CD4-positive, alpha-beta memory T cell (primary cell): Measurements from ENCODE around the gene CUX1. TPM values are rescaled to one million over a fixed set of nuclear protein-coding genes. Genes with fewer than 3 reads are reported as not detected.
"Not testable (repeated sequence)": the region's sequence is repeated elsewhere in the genome, so short reads cannot be mapped to it uniquely, and the experiment has no call there.

Source experiments
- CTCF ChIA-PET: fragments of 350-600 bp; sonication (Branson Sonifier 250); formaldehyde crosslinking; loops from one replicate; lab custom pipeline; 2021; ENCODE audit warnings: inconsistent platforms; ENCODE audit not compliant: partially characterized antibody; lab: Charles Lee
- POLR2A ChIA-PET: fragments of 350-600 bp; sonication (Branson Sonifier 250); formaldehyde crosslinking; loops from one replicate; lab custom pipeline; 2021; ENCODE audit not compliant: partially characterized antibody; lab: Charles Lee
- DNase-seq, 5 donors: peaks; one replicate each; pipeline versions ENCODE4 v3.0.0 to v3.0.0-alpha.2; 2020 to 2022; ENCODE audit warnings: mixed read lengths in 1 of 5
- H3K27ac ChIP-seq: one replicate; pipeline ENCODE4 v1.7.0; 2013; ENCODE audit warnings: low read depth, low read length
- H3K27me3 ChIP-seq: 2 replicates; pipeline ENCODE4 v1.7.0; 2013; ENCODE audit warnings: mild to moderate bottlenecking, low read length, moderate library complexity; ENCODE audit not compliant: insufficient read depth
- H3K36me3 ChIP-seq: 2 replicates; pipeline ENCODE4 v1.7.0; 2013; ENCODE audit warnings: mild to moderate bottlenecking, low read length, moderate library complexity; ENCODE audit not compliant: insufficient read depth
- H3K4me1 ChIP-seq: 2 replicates; pipeline ENCODE4 v1.7.0; 2013; ENCODE audit warnings: mild to moderate bottlenecking, low read length, moderate library complexity; ENCODE audit not compliant: insufficient read depth
- H3K4me3 ChIP-seq, 2 donors: one replicate each; pipeline ENCODE4 v1.7.0; 2013; ENCODE audit warnings: low read length in 2 of 2, mild to moderate bottlenecking in 1 of 2
- H3K9me3 ChIP-seq, 2 donors: one replicate each; pipeline ENCODE4 v1.7.0; 2013; ENCODE audit warnings: low read length in 2 of 2, control low read depth in 1 of 2; ENCODE audit not compliant: control insufficient read depth in 1 of 2
- H3K27ac Mint-ChIP-seq, 7 donors: one replicate each; pipeline ENCODE4 v1.8.0; 2020 to 2021; ENCODE audit warnings: mixed read lengths in 7 of 7, mild to moderate bottlenecking in 6 of 7, inconsistent platforms in 3 of 7, moderate library complexity in 3 of 7
- H3K27me3 Mint-ChIP-seq, 2 donors: one replicate each; pipeline ENCODE4 v1.8.0; 2020 to 2021; ENCODE audit warnings: mixed read lengths in 2 of 2
- H3K36me3 Mint-ChIP-seq, 2 donors: one replicate each; pipeline ENCODE4 v1.8.0; 2020 to 2021; ENCODE audit warnings: mixed read lengths in 2 of 2, inconsistent platforms in 1 of 2, mild to moderate bottlenecking in 1 of 2
- H3K4me1 Mint-ChIP-seq, 4 donors: one replicate each; pipeline ENCODE4 v1.8.0; 2020 to 2021; ENCODE audit warnings: mixed read lengths in 4 of 4, mild to moderate bottlenecking in 1 of 4
- H3K4me3 Mint-ChIP-seq, 8 donors: one replicate each; pipeline ENCODE4 v1.8.0; 2020 to 2021; ENCODE audit warnings: mixed read lengths in 8 of 8, mild to moderate bottlenecking in 7 of 8, moderate library complexity in 6 of 8, inconsistent platforms in 3 of 8
- H3K9me3 Mint-ChIP-seq, 8 donors: one replicate each; pipeline ENCODE4 v1.8.0; 2020 to 2021; ENCODE audit warnings: mixed read lengths in 8 of 8, mild to moderate bottlenecking in 5 of 8, inconsistent platforms in 3 of 8, moderate library complexity in 1 of 8
- intact Hi-C: fragments of 100-400 bp; cut with micrococcal nuclease; formaldehyde crosslinking; loops from one replicate; pipeline ENCODE4 v1.15.1; 2023
- polyA plus RNA-seq, 2 donors: library from polyadenylated mRNA; unstranded; fragments of 300-500 nt; fragmentation: Illumina TruSeq; gene quantifications; one replicate each; pipeline ENCODE4 v1.2.3, GENCODE V29; 2021
- total RNA-seq, 2 experiments: library from RNA; stranded (reverse); gene quantifications; one replicate each; pipeline ENCODE4 v1.2.3, GENCODE V29; 2021

Gene CUX1
- total and polyA plus RNA-seq, 4 experiments from 2014 or later = 2.1 to 47.6 (median 36.1) TPM

DNA sequence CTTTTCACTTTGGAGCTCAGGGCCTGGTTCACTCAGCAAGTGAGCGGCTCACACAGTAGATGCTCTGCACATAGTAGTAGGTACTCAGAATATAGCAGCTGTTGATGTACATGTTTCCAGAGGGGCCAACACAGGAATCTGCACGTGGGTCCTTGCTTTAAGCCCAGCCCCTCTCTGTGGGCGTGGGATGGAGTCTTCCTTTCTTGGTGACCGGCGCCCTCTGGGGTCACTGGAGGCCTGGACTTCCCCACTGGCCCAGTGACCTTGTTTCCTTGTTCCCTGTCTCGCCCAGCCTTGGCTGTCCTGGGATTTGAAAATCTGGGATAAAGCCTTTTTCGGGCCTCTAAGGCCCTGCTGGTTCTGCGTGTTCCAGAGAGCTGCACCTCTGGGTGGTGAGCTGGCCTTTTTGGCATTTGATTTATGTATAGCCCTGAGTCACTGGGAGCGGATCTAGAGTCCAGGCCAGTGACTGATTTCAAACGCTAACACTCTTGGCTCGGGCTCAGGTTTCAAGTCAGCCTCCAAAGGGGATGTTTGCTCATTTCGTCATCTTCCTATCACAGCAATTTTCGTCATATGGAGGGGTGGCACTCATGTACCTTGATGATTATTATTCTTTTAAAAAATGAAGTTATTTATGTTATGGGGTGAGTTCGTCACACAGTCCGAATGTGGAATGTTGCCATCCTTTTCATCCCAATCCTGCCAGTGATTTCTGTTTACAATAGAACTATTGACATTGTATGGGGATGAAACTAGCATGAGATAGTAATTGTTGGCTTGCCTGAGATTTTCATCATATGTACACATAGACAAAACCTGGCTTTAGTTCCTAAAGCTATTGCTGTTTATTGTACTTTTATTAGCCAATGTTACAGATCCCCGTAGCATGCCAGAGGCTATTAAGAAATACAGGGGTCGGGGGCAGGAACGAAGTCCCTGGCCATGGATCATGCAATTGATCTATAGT is 65.5 kb downstream of the CUX1 start:
- Histone ChIP-seq H3K9me3 (no peaks in the 10 kb centered on the region), H3K4me1 (peaks cover 25% of the 10 kb centered on the region), H3K4me3 (no peak overlapping the region), H3K27me3 (no peaks in the 10 kb centered on the region), H3K36me3 (no peaks in the 10 kb centered on the region), H3K27ac (no peak overlapping the region)
- CTCF ChIA-PET = no interaction called here
- Mint-ChIP-seq H3K4me3 (no peak overlapping the region), H3K9me3 (no peaks in the 10 kb centered on the region), H3K27ac (peak overlapping the region in 1 of 7 donors; percentile 25), H3K36me3 (no peaks in the 10 kb centered on the region), H3K27me3 (no peaks in the 10 kb centered on the region), H3K4me1 (peaks cover 20 to 39% (median 32%) of the 10 kb centered on the region in 4 donors)
- POLR2A ChIA-PET = no interaction called here
- DNase-seq = no peak
- intact Hi-C loops = no loop called here

DNA sequence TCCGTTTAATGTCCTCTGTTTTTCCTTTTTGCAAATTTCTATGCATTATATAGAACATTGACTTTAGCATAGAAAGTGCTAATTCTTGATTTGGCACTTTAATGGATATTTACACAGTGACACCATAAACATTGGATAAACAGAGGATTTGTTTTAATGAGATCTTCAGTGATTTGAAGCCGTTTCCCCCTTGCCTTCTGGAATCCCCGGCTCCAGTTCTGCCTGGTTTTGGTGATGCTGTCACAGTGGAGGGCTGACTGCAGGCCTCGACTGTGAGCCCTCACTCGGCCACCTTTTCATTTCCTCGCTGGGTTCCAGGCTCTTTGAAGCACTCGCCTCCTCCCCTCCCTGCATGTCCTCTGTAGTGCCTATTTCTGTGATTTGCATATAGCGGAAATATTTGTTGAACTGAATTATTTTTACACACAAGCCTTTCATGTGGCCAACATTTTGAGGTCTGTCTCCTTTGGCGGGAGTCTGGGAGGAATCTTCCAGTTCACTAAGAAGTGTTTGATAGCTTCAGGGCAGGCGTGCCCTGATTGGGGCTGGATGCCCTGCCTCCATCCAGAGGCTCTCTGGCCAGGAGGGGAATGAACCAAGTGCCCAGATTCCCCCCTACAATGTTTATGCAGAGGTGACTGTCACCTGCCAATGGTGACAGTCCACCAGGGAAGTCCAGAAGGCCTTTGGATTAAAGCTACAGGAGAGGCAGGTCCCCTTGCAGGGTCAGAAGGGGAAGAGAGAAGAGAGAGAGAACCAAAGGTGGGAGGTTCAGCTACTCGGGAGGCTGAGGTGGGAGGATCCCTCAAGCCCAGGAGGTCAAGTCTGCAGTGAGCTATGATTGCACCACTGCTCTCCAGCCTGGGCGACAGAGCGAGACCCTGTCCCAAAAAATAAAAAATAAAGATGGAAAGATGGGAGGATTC is 67.5 kb downstream of the CUX1 start:
- ChIA-PET CTCF (interaction anchor here (1.0 kb wide), 1 partner anchor 142 kb away, joined by 4 read pairs; no protein-coding TSS in a partner anchor), POLR2A (no interaction called here)
- Mint-ChIP-seq H3K27me3 (no peaks in the 10 kb centered on the region), H3K4me1 (peaks cover 24 to 46% (median 32%) of the 10 kb centered on the region in 4 donors), H3K4me3 (peak overlapping the region in 6 of 8 donors; percentile 21 to 79 (median 56)), H3K27ac (peak overlapping the region in 5 of 7 donors; percentile 19 to 89 (median 69)), H3K36me3 (peaks cover 0 to 4% of the 10 kb centered on the region in 2 donors), H3K9me3 (no peaks in the 10 kb centered on the region)
- peak in 4 of 5 donors; percentile 6 to 29 (median 17) for DNase-seq
- H3K4me1 ChIP-seq = peaks cover 25% of the 10 kb centered on the region
- no peak overlapping the region for H3K4me3 ChIP-seq
- intact Hi-C loops = no loop called here
- no peak overlapping the region for H3K27ac ChIP-seq
- no peaks in the 10 kb centered on the region for H3K36me3 ChIP-seq
- H3K27me3 ChIP-seq = no peaks in the 10 kb centered on the region
- no peaks in the 10 kb centered on the region for H3K9me3 ChIP-seq

DNA sequence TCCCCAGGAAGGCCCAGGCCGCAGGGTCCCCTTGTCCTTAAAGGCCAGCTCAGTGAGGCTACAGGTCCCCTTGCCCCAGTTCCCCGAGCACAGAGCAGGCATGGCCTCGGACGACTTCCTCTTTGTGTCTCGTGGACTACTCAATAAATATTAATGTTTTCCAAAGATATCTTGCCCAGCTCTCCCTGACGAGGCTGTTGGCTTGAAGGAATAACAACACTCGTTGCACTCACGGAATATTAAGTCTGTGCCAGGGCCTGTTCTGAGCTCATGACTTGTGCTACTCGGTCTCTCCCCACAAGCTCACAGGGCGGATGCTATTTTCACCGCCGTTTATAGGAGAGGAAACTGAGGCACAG is 68.2 kb downstream of the CUX1 start:
- Histone ChIP-seq H3K36me3 (no peaks in the 10 kb centered on the region), H3K27me3 (no peaks in the 10 kb centered on the region), H3K9me3 (no peaks in the 10 kb centered on the region), H3K27ac (no peak overlapping the region), H3K4me1 (peaks cover 19% of the 10 kb centered on the region), H3K4me3 (no peak overlapping the region)
- ChIA-PET CTCF (interaction anchor here (1.0 kb wide), 1 partner anchor 142 kb away, joined by 4 read pairs; no protein-coding TSS in a partner anchor), POLR2A (no interaction called here)
- Mint-ChIP-seq H3K27ac (peak overlapping the region in 1 of 7 donors; percentile 78), H3K27me3 (no peaks in the 10 kb centered on the region), H3K36me3 (peaks cover 0 to 4% of the 10 kb centered on the region in 2 donors), H3K4me3 (peak overlapping the region in 1 of 8 donors; percentile 8), H3K4me1 (peaks cover 23 to 43% (median 27%) of the 10 kb centered on the region in 4 donors), H3K9me3 (no peaks in the 10 kb centered on the region)
- DNase-seq = no peak
- intact Hi-C loops = no loop called here

GRCh38 chr7:101887352-101887751 is 69.9 kb downstream of the CUX1 start:
- H3K4me1 ChIP-seq = peaks cover 19% of the 10 kb centered on the region
- H3K27me3 ChIP-seq, H3K27ac ChIP-seq, DNase-seq, H3K36me3 ChIP-seq, intact Hi-C loops, H3K27me3 Mint-ChIP-seq, H3K4me3 Mint-ChIP-seq, POLR2A ChIA-PET, H3K4me3 ChIP-seq, H3K9me3 Mint-ChIP-seq, H3K36me3 Mint-ChIP-seq, H3K27ac Mint-ChIP-seq, H3K9me3 ChIP-seq: not testable (repeated sequence)
- H3K4me1 Mint-ChIP-seq = peaks cover 21 to 44% (median 26%) of the 10 kb centered on the region in 4 donors
- CTCF ChIA-PET = interaction anchor here (1.1 kb wide), 1 partner anchor 17 kb away, joined by 5 read pairs; no protein-coding TSS in a partner anchor

GRCh38 chr7:101888564-101888963 is 71.1 kb downstream of the CUX1 start:
- CTCF ChIA-PET, H3K27me3 Mint-ChIP-seq, DNase-seq, H3K27me3 ChIP-seq, H3K4me3 Mint-ChIP-seq, H3K9me3 ChIP-seq, intact Hi-C loops, POLR2A ChIA-PET, H3K36me3 ChIP-seq, H3K36me3 Mint-ChIP-seq, H3K27ac ChIP-seq, H3K4me3 ChIP-seq, H3K9me3 Mint-ChIP-seq: not testable (repeated sequence)
- peaks cover 21 to 48% (median 26%) of the 10 kb centered on the region in 4 donors for H3K4me1 Mint-ChIP-seq
- H3K27ac Mint-ChIP-seq = peak overlapping the region in 1 of 7 donors; percentile 51
- peaks cover 19% of the 10 kb centered on the region for H3K4me1 ChIP-seq

- no peaks in the 10 kb centered on the region for H3K9me3 ChIP-seq
- H3K4me3 Mint-ChIP-seq = no peak overlapping the region
- H3K27ac Mint-ChIP-seq = peak overlapping the region in 2 of 7 donors; percentile 11 to 25
Observed at GRCh38 chr7:101890749-101891523, 73.5 kb downstream of the CUX1 start.

More at GRCh38 chr7:101890749-101891523, 73.5 kb downstream of the CUX1 start:
- CTCF ChIA-PET = no interaction called here
- Mint-ChIP-seq H3K27me3 (no peaks in the 10 kb centered on the region), H3K36me3 (peaks cover 0 to 4% of the 10 kb centered on the region in 2 donors), H3K4me1 (peaks cover 7 to 38% (median 10%) of the 10 kb centered on the region in 4 donors), H3K9me3 (no peaks in the 10 kb centered on the region)
- DNase-seq = no peak
- Histone ChIP-seq H3K27ac (no peak overlapping the region), H3K27me3 (no peaks in the 10 kb centered on the region), H3K36me3 (no peaks in the 10 kb centered on the region), H3K4me3 (no peak overlapping the region), H3K4me1 (no peaks in the 10 kb centered on the region)
- POLR2A ChIA-PET = no interaction called here
- intact Hi-C loops = no loop called here
